OCI-LY7 (cell line): Measurements from ENCODE around the gene TTC24. TPM values are rescaled to one million over a fixed set of nuclear protein-coding genes. Genes with fewer than 3 reads are reported as not detected.

Experiments used
- BruUV-seq: library from RNA; stranded (reverse); fragments of 400-500 nt; replicated peaks from 2 replicates; lab custom pipeline; 2021; lab: Mats Ljungman, UMichigan
- CTCF ChIA-PET: fragments of 300-600 bp; sonication (Branson Sonifier 250); formaldehyde crosslinking; loops from one replicate; lab custom pipeline; 2022; ENCODE audit warnings: antibody characterized with exemption; ENCODE audit not compliant: unreplicated experiment; lab: Charles Lee
- POLR2A ChIA-PET: fragments of 300-600 bp; sonication (Branson Sonifier 250); formaldehyde crosslinking; loops from one replicate; lab custom pipeline; 2022; ENCODE audit warnings: antibody characterized with exemption; lab: Charles Lee
- DNase-seq: peaks from one replicate; pipeline ENCODE4 v3.0.0-alpha.2; 2015; ENCODE audit warnings: low spot score
- H2AFZ ChIP-seq: fragments of 200-600 bp; sonication (generic), shearing (Covaris generic); 2 replicates; pipeline ENCODE4 v1.6.1; 2014; ENCODE audit warnings: mild to moderate bottlenecking, antibody characterized with exemption, low read length, moderate library complexity
- H3K27ac ChIP-seq: fragments of 200-600 bp; sonication (generic); 2 replicates; pipeline ENCODE4 v1.5.1; 2014; ENCODE audit warnings: mixed run types, low read depth, mild to moderate bottlenecking, moderate library complexity, low read length, inconsistent platforms; ENCODE audit not compliant: poor library complexity, severe bottlenecking
- H3K36me3 ChIP-seq: fragments of 200-600 bp; sonication (generic); 2 replicates; pipeline ENCODE4 v1.6.1; 2014; ENCODE audit warnings: mild to moderate bottlenecking, antibody characterized with exemption, low read length, moderate library complexity, mixed read lengths; ENCODE audit not compliant: insufficient read depth
- H3K4me1 ChIP-seq: fragments of 200-600 bp; sonication (generic); 2 replicates; pipeline ENCODE4 v1.5.1; 2014; ENCODE audit warnings: mild to moderate bottlenecking, low read length; ENCODE audit not compliant: insufficient read depth, poor library complexity, severe bottlenecking
- H3K4me2 ChIP-seq: fragments of 200-600 bp; sonication (generic); 2 replicates; pipeline ENCODE4 v1.6.1; 2014; ENCODE audit warnings: mild to moderate bottlenecking, low read length
- H3K4me3 ChIP-seq: fragments of 200-600 bp; sonication (generic); 2 replicates; pipeline ENCODE4 v1.5.1; 2014; ENCODE audit warnings: mild to moderate bottlenecking, low read depth, low read length; ENCODE audit not compliant: poor library complexity, severe bottlenecking
- H3K79me2 ChIP-seq: fragments of 200-600 bp; sonication (generic); 2 replicates; pipeline ENCODE4 v1.6.1; 2016; ENCODE audit warnings: low read depth, mild to moderate bottlenecking, low read length, moderate library complexity, mixed read lengths; ENCODE audit not compliant: insufficient read depth
- H3K9me2 ChIP-seq: fragments of 200-600 bp; sonication (generic); 2 replicates; pipeline ENCODE4 v1.6.1; 2016; ENCODE audit warnings: mild to moderate bottlenecking, low read length, mixed read lengths; ENCODE audit not compliant: insufficient read depth
- H3K9me3 ChIP-seq: fragments of 200-600 bp; sonication (generic); 2 replicates; pipeline ENCODE4 v1.6.1; 2014; ENCODE audit warnings: mild to moderate bottlenecking, mixed run types, low read length, mixed read lengths
- H4K20me1 ChIP-seq: fragments of 200-600 bp; sonication (generic); 2 replicates; pipeline ENCODE4 v1.6.1; 2014; ENCODE audit warnings: mild to moderate bottlenecking, antibody characterized with exemption, low read length, moderate library complexity, mixed read lengths; ENCODE audit not compliant: insufficient read depth
- CTCF ChIP-seq: fragments of 200-600 bp; sonication (generic); conservative IDR thresholded peaks from 2 replicates; pipeline ENCODE4 v1.5.1; 2014; ENCODE audit warnings: mild to moderate bottlenecking, antibody characterized with exemption, low read length, moderate library complexity, mixed read lengths
- EZH2phosphoT487 ChIP-seq: fragments of 200-600 bp; sonication (generic); IDR thresholded peaks from 2 replicates; pipeline ENCODE4 v1.6.1; 2018; ENCODE audit warnings: low read depth, borderline replicate concordance, mild to moderate bottlenecking, mixed run types, antibody characterized with exemption, low read length, moderate library complexity, mixed read lengths
- intact Hi-C: fragments of 100-400 bp; cut with micrococcal nuclease; formaldehyde crosslinking; loops from one replicate; pipeline ENCODE4 v1.10.0; 2022; ENCODE audit not compliant: unreplicated experiment
- total RNA-seq, 2 experiments: library from RNA; depleted of rRNA in 1 of 2; stranded (reverse); fragments of >200 nt in 1 of 2; shearing (Covaris generic) in 1 of 2; gene quantifications; 2 replicates each; pipeline ENCODE4 v1.2.3, GENCODE V29; 2014 to 2022

TTC24 gene
- total RNA-seq, 2 experiments from 2014 or later, result 2.8 to 11.9 TPM

GRCh38 chr1:156571261-156571852 is 8.2 kb upstream of the TTC24 start:
- H2AFZ ChIP-seq, result peak overlapping the region; percentile 62; the same call in 1 of the 2 replicates
- H3K4me2 ChIP-seq, result peak overlapping the region; percentile 78
- intact Hi-C loops, result no loop called here
- no peaks in the 10 kb centered on the region for H4K20me1 ChIP-seq
- peaks cover 9% of the 10 kb centered on the region for H3K36me3 ChIP-seq
- TF ChIP-seq CTCF, result no peak
- no peak for TF ChIP-seq EZH2phosphoT487
- POLR2A ChIA-PET, result interaction anchor here (0.6 to 1.2 kb wide), 3 partner anchors 10 to 394 kb away, joined by 3 to 5 read pairs (median 3); no protein-coding TSS in a partner anchor
- no peak for DNase-seq
- no peaks in the 10 kb centered on the region for H3K79me2 ChIP-seq
- no peaks in the 10 kb centered on the region for H3K9me2 ChIP-seq
- no TSS peak for BruUV-seq
- peaks cover 16% of the 10 kb centered on the region for H3K4me1 ChIP-seq
- no peak overlapping the region for H3K27ac ChIP-seq
- CTCF ChIA-PET, result interaction anchor here (1.1 kb wide), 1 partner anchor 9 kb away, joined by 3 read pairs; no protein-coding TSS in a partner anchor
- peak overlapping the region; percentile 75 for H3K4me3 ChIP-seq
- no peaks in the 10 kb centered on the region for H3K9me3 ChIP-seq

- no peak within 1 kb of the TSS for H3K27ac ChIP-seq
- H3K36me3 ChIP-seq, result peaks cover 9% of the 10 kb centered on the region
- no peaks in the 10 kb centered on the region for H3K9me3 ChIP-seq
- BruUV-seq, result TSS peak; percentile 76
- peaks cover 16% of the 10 kb centered on the region for H3K4me1 ChIP-seq
- ChIA-PET POLR2A (interaction anchor here (0.6 to 1.2 kb wide), 2 partner anchors 10 to 393 kb away, joined by 3 to 5 read pairs; no protein-coding TSS in a partner anchor), CTCF (interaction anchor here (1.1 kb wide), 1 partner anchor 10 kb away, joined by 3 read pairs; no protein-coding TSS in a partner anchor)
- H3K4me3 ChIP-seq, result peak within 1 kb of the TSS; percentile 75
- H4K20me1 ChIP-seq, result no peaks in the 10 kb centered on the region
- no peaks in the 10 kb centered on the region for H3K79me2 ChIP-seq
- peak; percentile 76 for DNase-seq
- peak within 1 kb of the TSS; percentile 78 for H3K4me2 ChIP-seq
- peak within 1 kb of the TSS; percentile 62; the same call in 1 of the 2 replicates for H2AFZ ChIP-seq
- no peaks in the 10 kb centered on the region for H3K9me2 ChIP-seq
- intact Hi-C loops, result no loop called here
- TF ChIP-seq CTCF (no peak), EZH2phosphoT487 (no peak)
Observed at GRCh38 chr1:156571919-156572662, 7.4 kb upstream of the TTC24 start, which contains the start of gene IQGAP3. Gene IQGAP3 (minus strand): TSS chr1:156572565. CDS start chr1:156572529, 36 bp downstream.
